CD4-positive, alpha-beta T cell treated with Interleukin-1 beta for 1 hour (primary cell): ENCODE results near the gene BOD1.

ENCODE experiments used
- DNase-seq, 2 donors: peaks; one replicate each; pipeline ENCODE4 v3.0.0-alpha.2; 2020 to 2022

Gene BOD1

GRCh38 chr5:173640156-173640804 lies 23.8 kb upstream of the BOD1 start:
- DNase-seq = no peak

DNA sequence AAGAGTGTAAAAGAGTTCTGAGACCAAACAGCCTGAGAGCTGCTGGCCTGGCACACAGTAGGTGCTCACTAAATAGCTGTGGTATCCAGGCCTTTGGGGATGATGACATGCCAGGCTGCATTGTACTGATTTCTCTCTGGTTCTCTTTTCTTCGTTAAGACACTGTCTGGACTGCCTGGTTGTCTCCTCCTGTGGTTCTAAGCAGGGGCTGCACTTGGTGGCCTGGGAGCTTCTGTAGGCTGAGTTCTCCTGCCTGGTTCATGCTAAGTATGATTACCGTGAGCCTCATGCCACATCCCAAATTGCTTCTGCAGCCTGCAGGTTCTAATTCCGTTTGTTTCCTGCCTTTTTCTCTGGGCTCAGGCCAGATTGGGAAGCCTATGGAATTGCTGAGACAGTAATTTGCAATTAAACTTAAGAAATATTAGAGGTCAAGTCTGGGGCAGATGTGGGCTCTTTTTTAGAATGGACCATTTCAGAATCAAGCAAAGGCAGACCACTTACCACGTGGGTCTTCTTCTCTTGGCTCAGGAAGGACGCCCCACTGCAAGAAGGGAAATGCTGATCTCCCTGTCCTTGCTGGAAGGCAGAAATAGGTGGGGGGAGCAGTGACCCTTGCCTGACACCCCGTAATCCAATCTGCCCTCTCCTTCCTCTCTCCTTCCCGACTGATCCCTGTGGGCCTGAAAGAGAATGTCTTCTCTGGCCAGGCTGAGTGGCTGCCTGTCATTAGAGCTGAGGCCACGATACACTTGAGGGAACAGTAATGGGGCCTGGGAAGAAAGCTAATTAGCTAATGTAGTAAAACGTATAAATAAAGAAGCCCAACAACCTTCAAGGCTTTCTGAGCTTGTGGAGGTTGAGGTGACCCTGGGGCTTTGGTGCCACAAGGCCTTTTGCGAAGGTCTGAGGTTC lies 21.9 kb upstream of the BOD1 start:
- DNase-seq = no peak

DNA sequence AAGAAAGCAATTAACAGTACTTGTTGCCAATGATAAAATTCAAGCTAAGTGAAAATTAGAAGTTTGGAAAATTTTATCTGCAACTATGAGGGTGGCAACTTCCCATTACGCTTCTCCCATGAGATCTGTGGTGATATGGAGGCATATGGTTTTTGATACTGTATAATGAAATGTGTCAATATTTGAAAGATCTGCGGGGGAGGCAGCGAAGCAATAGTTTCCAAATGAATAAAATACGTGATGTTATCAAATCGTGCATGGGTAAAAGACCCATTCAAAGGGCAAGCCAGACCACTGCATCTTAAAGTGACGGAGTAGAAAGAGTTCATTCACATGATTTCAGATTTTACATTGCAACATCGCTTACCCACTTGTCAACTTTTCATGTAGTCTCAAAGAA lies 20.9 kb upstream of the BOD1 start:
- DNase-seq = no peak

DNA sequence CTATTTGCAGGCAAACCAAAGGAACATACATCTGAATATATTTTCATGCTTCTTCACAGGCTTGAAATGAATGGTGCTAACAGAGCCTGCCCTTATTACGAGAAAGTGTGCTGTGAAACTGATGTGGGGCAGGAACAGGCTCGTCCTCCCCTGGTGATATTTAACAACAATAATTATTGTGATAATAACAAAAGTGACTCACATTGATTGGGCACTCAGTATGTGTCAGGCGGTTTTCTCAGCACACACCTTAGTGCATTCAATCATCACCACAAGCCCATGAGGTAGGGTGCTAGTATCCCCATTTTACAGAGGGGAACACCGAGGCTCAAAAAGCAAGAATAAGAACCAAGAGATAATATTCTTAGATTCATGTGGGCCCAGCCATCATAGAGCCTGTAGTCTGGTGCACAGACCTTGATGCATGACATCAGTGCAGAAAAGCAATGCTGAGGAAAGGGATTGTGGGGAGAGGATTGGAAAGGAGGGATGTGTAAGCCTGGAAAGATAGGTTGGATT lies 18.1 kb upstream of the BOD1 start:
- DNase-seq = no peak

DNA sequence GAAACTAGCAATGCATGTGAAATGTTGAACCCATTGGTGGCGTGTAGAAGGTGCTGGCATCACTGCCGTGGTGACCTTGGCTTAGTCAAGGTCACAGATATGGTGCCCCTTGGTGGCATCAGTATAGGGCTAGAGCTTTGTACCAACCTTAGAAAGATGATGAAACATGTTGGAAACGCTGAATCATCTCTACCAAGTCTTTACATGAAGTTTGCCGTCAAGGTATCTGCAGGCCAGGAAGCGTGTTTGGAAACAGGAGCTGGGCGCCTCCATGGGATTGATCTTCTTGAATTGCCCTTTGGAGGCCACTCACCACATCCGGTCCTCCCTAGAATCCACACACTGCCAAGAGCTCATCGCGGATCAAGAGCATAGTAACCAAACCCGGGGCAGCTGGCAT lies 16.9 kb upstream of the BOD1 start:
- DNase-seq = no peak

GRCh38 chr5:173631478-173631877 lies 15.0 kb upstream of the BOD1 start:
- DNase-seq = no peak

DNA sequence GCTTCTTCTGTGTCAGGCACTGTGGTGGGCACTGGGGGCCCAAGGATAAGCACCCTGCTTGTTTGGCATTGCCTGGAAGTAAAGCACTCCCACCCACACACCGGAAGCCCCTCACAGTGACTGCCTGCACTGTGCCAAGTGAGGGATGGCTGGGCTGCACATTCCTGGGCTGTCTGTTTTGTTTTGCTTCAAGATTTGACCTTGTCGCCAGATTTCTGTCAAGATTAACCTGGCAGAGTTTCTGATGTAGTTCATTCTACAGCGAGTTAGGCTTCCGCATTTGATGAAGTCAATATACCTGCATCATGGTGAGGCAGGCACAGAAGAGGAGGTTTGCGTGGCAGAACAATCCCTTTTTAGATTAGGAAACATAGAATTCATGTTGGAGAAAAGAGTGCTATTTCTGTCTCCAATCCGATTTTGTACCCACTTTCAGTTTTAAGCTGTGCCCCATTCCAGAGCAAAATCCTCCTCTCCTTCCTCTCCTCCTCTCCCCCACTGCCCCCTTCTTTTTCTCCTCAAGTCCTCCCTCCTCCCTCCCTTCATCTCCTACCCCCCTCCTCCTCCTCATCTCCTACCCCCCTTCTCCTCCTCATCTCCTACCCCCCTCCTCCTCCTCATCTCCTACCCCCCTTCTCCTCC lies 14.4 kb upstream of the BOD1 start:
- no peak for DNase-seq

DNA sequence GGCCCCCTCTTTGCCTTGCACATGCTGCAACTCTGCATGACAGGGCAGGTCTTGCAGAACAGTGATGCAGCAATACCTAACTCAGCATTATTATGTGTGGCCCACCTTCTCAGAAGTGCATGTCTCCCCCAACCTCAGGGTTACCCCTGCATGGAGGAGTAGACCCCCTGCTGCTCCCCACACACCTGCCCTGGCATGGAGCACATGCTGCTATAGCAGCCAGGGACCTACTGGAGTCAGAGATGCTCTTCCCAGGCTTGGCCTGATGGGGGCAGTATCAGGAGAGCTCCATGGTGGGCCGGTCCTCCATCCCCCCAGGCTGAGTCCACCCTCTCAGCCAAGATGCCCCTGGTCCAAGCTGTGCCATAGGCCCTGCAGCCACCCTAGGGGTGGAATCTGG lies 13.2 kb upstream of the BOD1 start:
- no peak for DNase-seq

DNA sequence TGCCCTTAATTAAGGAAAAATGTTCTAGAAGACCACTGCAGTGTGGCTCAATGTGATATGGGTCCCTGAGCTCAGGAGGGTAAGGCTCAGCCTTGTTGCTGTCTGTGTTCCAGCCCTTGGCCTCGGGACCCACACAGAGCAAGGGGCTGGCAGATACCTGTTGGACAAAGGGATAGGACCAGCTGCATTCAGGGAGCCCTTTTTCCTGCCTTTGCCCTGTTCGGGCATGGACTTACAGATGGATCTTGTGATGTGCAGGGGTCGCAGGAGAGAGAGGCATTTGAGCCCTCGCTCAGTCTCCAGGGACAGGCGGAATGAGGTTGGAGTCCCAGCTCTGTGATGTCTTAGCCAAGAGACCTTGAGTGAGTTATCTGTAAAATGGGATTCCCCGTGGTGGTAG lies 12.1 kb upstream of the BOD1 start:
- DNase-seq = no peak

- no peak for DNase-seq
These were observed 11.5 kb upstream of the BOD1 start for GRCh38 chr5:173627860-173628392.

GRCh38 chr5:173627271-173627670 lies 10.8 kb upstream of the BOD1 start:
- DNase-seq = no peak

GRCh38 chr5:173626505-173626820 lies 10.0 kb upstream of the BOD1 start:
- no peak for DNase-seq

GRCh38 chr5:173625673-173626504 lies 9.4 kb upstream of the BOD1 start:
- DNase-seq = no peak

DNA sequence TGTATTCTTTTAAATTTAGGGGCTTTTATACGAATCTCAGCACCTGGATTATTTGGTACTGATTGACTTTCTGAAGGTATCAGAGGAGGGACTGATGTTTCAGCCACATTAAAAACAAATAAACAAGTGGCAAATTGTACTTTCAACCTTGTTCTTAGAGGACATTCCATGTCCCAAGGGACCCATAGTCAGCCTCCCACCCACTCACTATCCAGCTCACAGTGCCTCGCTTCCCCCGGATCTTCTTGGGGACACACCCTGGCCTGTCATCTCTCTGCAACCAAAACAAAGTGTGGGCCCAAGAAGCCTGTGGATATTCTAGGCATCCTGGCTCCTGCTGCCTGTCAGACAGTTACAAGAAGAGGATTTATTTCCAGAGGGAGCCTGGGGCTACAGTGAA lies 8.8 kb upstream of the BOD1 start:
- no peak for DNase-seq

DNA sequence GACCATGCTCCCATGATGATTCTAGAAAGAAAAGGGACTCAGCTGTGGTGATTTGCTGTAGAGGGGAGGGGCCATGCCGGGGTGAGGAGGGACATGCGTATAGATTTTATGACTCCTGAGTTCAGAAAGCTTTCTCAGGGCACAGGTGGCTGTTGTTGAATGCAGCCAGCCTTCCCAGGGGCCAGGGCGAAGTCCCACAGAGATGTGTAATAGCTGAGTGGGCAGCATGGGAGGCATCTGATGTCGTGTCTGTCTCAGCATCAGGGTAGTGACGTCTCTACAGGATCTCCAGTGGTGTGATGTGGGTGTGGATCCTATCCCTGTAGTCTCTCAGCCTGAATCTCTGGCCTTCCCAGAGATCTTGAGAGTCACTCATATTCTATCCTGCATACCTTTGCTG lies 7.8 kb upstream of the BOD1 start:
- DNase-seq = no peak

GRCh38 chr5:173623789-173624188 lies 7.3 kb upstream of the BOD1 start:
- no peak for DNase-seq

DNA sequence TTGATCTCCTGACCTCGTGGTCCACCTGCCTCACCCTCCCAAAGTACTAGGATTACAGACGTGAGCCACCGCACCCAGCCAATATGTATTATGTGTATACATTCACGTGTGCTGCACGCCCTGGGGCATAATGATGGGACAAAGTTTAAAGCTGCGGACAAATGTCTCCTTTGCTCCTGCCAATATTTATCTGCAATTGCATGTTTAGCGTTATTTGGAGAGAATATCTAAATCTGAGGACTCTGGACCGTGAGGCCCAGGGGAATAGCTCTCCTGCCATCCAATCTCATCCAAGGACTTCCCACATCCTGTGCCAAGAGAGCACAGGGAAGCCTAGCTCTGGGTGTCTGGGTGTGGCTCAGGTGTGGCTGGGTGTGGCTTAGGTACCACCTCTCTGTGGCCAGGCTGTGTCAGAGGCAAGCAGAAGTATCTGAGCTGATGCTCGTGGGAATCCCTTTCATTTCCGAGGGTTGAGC lies 6.9 kb upstream of the BOD1 start:
- DNase-seq = no peak

- no peak for DNase-seq
These were observed 6.0 kb upstream of the BOD1 start for GRCh38 chr5:173622183-173623047.

GRCh38 chr5:173620784-173621183 lies 4.3 kb upstream of the BOD1 start:
- no peak for DNase-seq

DNA sequence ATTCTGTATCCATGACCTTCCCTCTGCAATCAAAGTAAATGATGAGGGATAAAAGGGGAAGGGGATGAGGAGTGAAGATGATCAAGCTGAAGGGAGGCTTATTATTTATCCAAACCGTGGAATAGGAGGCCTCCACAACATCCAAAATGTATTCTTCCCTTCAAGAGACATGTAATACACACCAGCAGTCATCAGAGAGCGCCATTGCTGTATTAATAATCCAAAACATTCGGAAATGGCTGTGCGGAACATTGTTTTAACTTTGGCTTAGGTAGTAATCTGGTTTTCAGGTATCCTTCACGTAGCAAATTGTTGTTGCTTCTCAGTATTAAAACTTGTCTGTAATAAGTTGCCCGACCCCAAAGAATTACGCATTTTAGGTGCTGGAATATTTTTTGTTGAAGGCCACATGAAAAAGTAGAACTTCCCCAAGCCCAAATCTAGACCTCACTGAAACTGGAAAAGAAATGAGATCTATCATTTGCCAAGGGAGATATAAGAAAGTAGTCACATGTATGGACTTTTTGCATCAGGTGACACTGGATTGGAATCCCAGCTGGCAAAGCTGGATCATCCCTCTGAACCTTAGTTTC lies 2.6 kb upstream of the BOD1 start:
- peak; percentile 46 to 76 for DNase-seq
